22Rv1 (cell line): ENCODE measurements around the gene ZFP1.

Source experiments
- H3K27ac ChIP-seq: fragments of 450-650 bp; 2 replicates; pipeline ENCODE4 v1.5.1; 2017
- CTCF ChIP-seq: fragments of 450-650 bp; IDR thresholded peaks from 2 replicates; pipeline ENCODE4 v1.5.1; 2017; ENCODE audit warnings: mild to moderate bottlenecking
- ZFX ChIP-seq: fragments of 450-650 bp; IDR thresholded peaks from 2 replicates; pipeline ENCODE4 v1.6.1; 2017; ENCODE audit warnings: antibody characterized with exemption, borderline replicate concordance

ZFP1 gene

DNA sequence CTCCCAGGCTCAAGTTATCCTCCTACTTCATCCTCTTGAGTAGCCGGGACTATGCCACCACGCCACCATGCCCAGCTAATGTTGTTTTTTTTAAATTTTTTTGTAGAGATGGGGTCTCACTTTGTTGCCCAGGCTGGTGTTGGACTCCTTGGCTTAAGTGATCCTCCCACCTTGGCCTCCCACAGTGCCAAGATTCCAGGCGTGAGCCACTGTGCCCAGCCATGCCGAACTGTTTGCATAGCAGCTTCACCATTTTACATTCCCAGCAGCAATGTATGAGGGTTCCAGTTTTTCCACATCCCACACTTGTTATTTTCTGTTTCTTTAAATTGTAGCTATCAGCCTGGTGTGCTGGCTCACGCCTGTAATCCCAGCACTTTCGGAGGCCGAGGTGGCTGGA, 68.3 kb downstream of the ZFP1 start:
- no peak for TF ChIP-seq CTCF
- TF ChIP-seq ZFX, result no peak
- no peak overlapping the region for H3K27ac ChIP-seq

DNA sequence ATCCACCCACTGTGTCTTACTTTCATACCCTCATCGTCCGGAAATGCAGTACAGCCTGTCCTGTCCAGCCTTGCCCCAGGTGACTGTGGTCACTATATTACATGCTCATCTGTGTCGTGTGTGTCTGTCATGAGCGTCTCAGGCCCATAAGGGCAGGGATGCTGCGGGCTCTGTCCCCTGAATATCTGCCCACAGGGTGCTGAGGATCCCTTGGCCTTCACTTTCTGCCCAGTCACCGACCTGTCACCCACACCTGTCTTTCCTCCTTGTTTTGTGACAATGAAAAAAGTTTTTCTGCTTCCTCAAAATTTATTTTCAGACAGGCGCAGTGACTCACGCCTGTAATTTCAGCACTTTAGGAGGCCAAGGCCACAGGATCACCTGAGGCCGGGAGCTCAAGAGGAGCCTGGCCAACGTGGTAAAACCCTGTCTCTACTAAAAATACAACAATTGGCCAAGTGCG, 69.1 kb downstream of the ZFP1 start:
- TF ChIP-seq ZFX (no peak), CTCF (no peak)
- H3K27ac ChIP-seq, result no peak overlapping the region

GRCh38 chr16:75218256-75219076, 70.1 kb downstream of the ZFP1 start, which contains the start of gene CTRB1:
TSS of gene CTRB1 (plus strand) at chr16:75218988. CDS start at chr16:75219008, 20 bp downstream.
- TF ChIP-seq ZFX, result no peak
- no peak for TF ChIP-seq CTCF
- no peak within 1 kb of the TSS for H3K27ac ChIP-seq

GRCh38 chr16:75219088-75219487, 70.8 kb downstream of the ZFP1 start:
- TF ChIP-seq CTCF, result no peak
- no peak overlapping the region for H3K27ac ChIP-seq

DNA sequence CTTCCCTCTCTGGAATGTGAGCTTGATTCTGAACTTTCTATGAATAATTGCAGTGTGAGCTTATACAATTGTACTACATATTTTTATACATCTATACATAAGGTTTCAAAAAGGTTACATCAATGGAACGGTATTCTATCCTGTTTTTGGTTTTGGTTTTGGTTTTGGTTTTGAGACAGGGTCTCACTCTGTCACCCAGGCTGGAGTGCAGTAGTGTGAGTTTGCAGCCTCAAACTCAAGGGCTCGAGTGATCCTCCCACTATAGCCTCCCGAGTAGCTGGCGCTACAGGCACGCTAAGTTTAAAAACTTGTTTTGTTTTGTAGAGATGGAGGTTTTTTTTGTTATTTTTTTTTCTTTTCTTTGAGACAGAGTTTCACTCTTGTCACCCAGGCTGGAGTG, 71.5 kb downstream of the ZFP1 start:
- no peak for TF ChIP-seq ZFX
- no peak for TF ChIP-seq CTCF
- H3K27ac ChIP-seq, result no peak overlapping the region
